Measurements from ENCODE around the gene HS3ST5.

Gene HS3ST5

DNA sequence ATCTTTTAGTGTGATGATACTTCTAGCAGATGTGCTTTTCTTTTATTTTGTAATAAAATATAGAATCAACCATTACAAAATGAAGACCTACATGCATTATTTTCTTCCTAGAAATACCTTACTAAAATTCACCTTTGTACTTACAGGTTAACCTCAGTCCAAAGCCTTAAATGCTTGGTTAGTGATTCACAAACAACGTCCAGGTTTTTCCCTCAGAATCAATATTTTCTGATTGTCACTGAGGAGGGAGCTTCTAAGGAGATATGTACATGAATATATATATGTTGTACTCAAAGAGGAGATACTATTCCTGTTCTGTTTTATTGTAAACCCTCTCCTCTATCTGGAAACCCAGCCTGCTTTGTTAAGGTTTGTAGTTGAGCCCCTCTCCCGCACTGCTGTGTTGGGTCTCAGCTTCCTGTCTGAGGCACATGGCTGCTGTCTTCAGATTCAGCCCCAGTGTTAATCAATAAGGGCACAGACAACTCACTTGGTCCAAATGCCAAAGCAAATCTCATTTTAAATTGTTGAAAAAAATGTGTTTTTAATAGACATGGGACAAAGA, 33.9 kb upstream of the HS3ST5 start:
- TF ChIP-seq SIN3A (IDR thresholded peaks at IDR 0.05; ENCODE audit: borderline replicate concordance, insufficient read depth, low read length) (no peak), FOXP2 (optimal IDR thresholded peaks at IDR 0.05; ENCODE audit: borderline replicate concordance, extremely low read depth, extremely low read length, insufficient read depth) (no peak), TAF1 (IDR thresholded peaks at IDR 0.05; ENCODE audit: borderline replicate concordance, insufficient read depth, low read length) (no peak)

GRCh38 chr6:114375541-114376192, 32.8 kb upstream of the HS3ST5 start:
- TF ChIP-seq POLR2AphosphoS5 (IDR thresholded peaks at IDR 0.05; ENCODE audit: low read depth, low read length) (no peak), TAF1 (IDR thresholded peaks at IDR 0.05; ENCODE audit: borderline replicate concordance, insufficient read depth, low read length) (no peak), FOXP2 (optimal IDR thresholded peaks at IDR 0.05; ENCODE audit: borderline replicate concordance, extremely low read depth, extremely low read length, insufficient read depth) (no peak), SIN3A (IDR thresholded peaks at IDR 0.05; ENCODE audit: borderline replicate concordance, insufficient read depth, low read length) (no peak), REST (IDR thresholded peaks at IDR 0.05; ENCODE audit: insufficient read depth in 1 of 2, low read depth in 2 of 2, low read length in 2 of 2) (no peak)

GRCh38 chr6:114367315-114367961, 24.6 kb upstream of the HS3ST5 start:
- TF ChIP-seq POLR2AphosphoS5 (IDR thresholded peaks at IDR 0.05; ENCODE audit: low read depth, low read length) (no peak), SIN3A (IDR thresholded peaks at IDR 0.05; ENCODE audit: borderline replicate concordance, insufficient read depth, low read length) (no peak), TAF1 (IDR thresholded peaks at IDR 0.05; ENCODE audit: borderline replicate concordance, insufficient read depth, low read length) (no peak)

DNA sequence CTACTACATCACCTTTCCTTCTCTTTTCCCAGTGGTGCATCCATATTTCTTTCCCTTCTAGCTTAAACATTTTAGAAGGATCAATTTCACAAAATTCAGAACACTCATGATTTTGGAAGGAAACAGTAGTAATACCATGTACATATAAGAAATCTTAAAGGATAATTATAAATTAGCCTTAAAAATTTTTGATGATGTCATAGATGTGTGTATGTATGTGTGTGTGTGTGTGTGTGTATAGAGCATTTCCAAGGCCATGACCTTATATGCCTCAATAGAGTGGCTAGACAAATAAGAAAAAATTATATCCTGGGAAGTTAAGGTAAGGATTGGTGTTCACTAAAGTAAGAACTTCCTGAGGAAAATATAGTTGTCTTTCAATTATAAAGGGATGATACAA, 24.1 kb upstream of the HS3ST5 start:
- no peak for TF ChIP-seq REST (IDR thresholded peaks at IDR 0.05; ENCODE audit: insufficient read depth in 1 of 2, low read depth in 2 of 2, low read length in 2 of 2)
- no peak for TF ChIP-seq TAF1 (IDR thresholded peaks at IDR 0.05; ENCODE audit: borderline replicate concordance, insufficient read depth, low read length)
- TF ChIP-seq FOXP2 (optimal IDR thresholded peaks at IDR 0.05; ENCODE audit: borderline replicate concordance, extremely low read depth, extremely low read length, insufficient read depth): no peak
- TF ChIP-seq POLR2AphosphoS5 (IDR thresholded peaks at IDR 0.05; ENCODE audit: low read depth, low read length): no peak
- no peak for TF ChIP-seq SIN3A (IDR thresholded peaks at IDR 0.05; ENCODE audit: borderline replicate concordance, insufficient read depth, low read length)

DNA sequence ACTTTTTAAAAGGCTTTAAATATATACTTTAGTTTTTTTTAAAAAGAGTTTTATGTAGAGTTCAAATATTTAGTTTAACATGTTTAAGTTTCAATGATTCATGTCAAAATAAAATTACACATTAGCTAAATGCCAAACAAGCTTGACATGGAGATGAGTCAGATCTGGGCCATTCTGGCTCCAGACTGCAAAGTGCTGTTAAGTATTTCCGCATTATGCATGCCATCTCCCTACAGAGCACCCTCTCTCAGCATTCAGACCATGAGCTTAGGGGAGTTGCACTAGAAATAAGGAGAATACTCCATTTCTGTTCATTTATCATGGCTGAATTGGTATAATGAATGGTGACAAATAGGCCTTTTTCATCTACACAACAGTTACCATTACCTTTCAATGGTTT, 21.5 kb upstream of the HS3ST5 start:
- no peak for TF ChIP-seq SIN3A (IDR thresholded peaks at IDR 0.05; ENCODE audit: borderline replicate concordance, insufficient read depth, low read length)
- TF ChIP-seq FOXP2 (optimal IDR thresholded peaks at IDR 0.05; ENCODE audit: borderline replicate concordance, extremely low read depth, extremely low read length, insufficient read depth): no peak
- no peak for TF ChIP-seq TAF1 (IDR thresholded peaks at IDR 0.05; ENCODE audit: borderline replicate concordance, insufficient read depth, low read length)
- TF ChIP-seq POLR2AphosphoS5 (IDR thresholded peaks at IDR 0.05; ENCODE audit: low read depth, low read length): no peak
- TF ChIP-seq REST (IDR thresholded peaks at IDR 0.05; ENCODE audit: insufficient read depth in 1 of 2, low read depth in 2 of 2, low read length in 2 of 2): no peak

GRCh38 chr6:114362957-114363356, 20.1 kb upstream of the HS3ST5 start:
- no peak for TF ChIP-seq POLR2AphosphoS5 (IDR thresholded peaks at IDR 0.05; ENCODE audit: low read depth, low read length)
- no peak for TF ChIP-seq REST (IDR thresholded peaks at IDR 0.05; ENCODE audit: insufficient read depth in 1 of 2, low read depth in 2 of 2, low read length in 2 of 2)
- TF ChIP-seq TAF1 (IDR thresholded peaks at IDR 0.05; ENCODE audit: borderline replicate concordance, insufficient read depth, low read length): no peak
- no peak for TF ChIP-seq FOXP2 (optimal IDR thresholded peaks at IDR 0.05; ENCODE audit: borderline replicate concordance, extremely low read depth, extremely low read length, insufficient read depth)
- no peak for TF ChIP-seq SIN3A (IDR thresholded peaks at IDR 0.05; ENCODE audit: borderline replicate concordance, insufficient read depth, low read length)

All from PFSK-1 (cell line).